SH-SY5Y (cell line): ENCODE measurements around the gene RNF167.

Source experiments
- GATA2 ChIP-seq: IDR thresholded peaks from 2 replicates; pipeline ENCODE4 v1.6.1; 2011; ENCODE audit warnings: mild to moderate bottlenecking, low read depth, low read length
- GATA3 ChIP-seq: IDR thresholded peaks from 2 replicates; pipeline ENCODE4 v1.6.1; 2011; ENCODE audit warnings: low read depth, mild to moderate bottlenecking, low read length, moderate library complexity

GRCh38 chr17:4950746-4951204, 10.7 kb downstream of the RNF167 start, which contains the start of gene ENO3:
- TF ChIP-seq GATA3: no peak
- no peak for TF ChIP-seq GATA2
